Epithelial cell of esophagus (primary cell): ENCODE measurements around the gene RPUSD3.

Source experiments
- DNase-seq: peaks from one replicate; pipeline ENCODE4 v3.0.0; 2010; ENCODE audit warnings: low read depth
- H3K4me3 ChIP-seq: 2 replicates; pipeline ENCODE4 v1.5.1; 2011; ENCODE audit warnings: mild to moderate bottlenecking, low read length, control low read depth
- CTCF ChIP-seq: IDR thresholded peaks from 2 replicates; pipeline ENCODE4 v1.5.1; 2011; ENCODE audit warnings: low read depth, mild to moderate bottlenecking, low read length, control low read depth, inconsistent platforms; ENCODE audit not compliant: insufficient read depth; ENCODE audit errors: missing control alignments

RPUSD3 gene

DNA sequence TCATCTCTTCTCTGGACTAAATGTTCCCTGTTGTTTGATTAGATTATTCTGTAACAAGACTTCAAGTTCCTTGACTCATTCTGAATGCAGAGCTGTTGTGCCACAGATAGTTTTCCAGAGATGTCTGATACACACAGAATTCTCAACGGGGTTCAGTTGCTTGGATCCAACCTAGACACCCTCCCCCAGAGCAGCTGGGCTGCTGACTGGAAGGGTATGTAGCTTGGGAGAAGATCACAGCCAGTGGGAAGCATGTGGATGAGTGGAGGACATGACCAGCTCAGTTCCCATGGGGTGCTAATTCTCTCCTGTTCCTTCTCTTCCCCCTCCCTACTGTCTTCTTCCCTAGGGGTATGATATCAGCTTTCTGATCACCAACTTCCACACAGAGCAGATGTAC is 40.3 kb downstream of the RPUSD3 start:
- DNase-seq, result no peak
- no peak for TF ChIP-seq CTCF
- no peak overlapping the region for H3K4me3 ChIP-seq

- no peak for DNase-seq
- TF ChIP-seq CTCF, result peak; percentile 29
Measured at GRCh38 chr3:9800529-9800928, 43.3 kb downstream of the RPUSD3 start.

GRCh38 chr3:9797196-9797945 is 46.4 kb downstream of the RPUSD3 start:
- no peak for TF ChIP-seq CTCF
- no peak overlapping the region for H3K4me3 ChIP-seq
- no peak for DNase-seq

More at GRCh38 chr3:9800529-9800928, 43.3 kb downstream of the RPUSD3 start:
- H3K4me3 ChIP-seq, result no peak overlapping the region

- TF ChIP-seq CTCF, result no peak
- no peak overlapping the region for H3K4me3 ChIP-seq
Measured at GRCh38 chr3:9795207-9795606, 48.6 kb downstream of the RPUSD3 start.

DNA sequence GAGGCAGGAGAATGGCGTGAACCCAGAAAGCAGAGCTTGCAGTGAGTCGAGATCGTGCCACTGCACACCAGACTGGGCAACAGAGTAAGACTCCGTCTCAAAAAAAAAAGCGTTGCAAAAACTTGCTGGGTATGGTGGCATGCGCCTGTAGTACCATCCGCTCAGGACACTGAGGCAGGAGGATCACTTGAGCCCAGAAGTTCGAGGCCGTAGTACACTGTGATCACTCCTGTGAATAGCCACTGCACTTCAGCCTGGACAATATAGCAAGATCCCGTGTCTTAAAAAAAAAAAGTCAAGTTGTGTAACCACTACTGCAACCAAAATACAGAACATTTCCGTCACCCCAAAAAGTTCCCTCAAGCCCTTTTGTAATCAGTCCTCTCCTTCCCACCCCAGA is 49.4 kb downstream of the RPUSD3 start:
- H3K4me3 ChIP-seq, result no peak overlapping the region
- TF ChIP-seq CTCF, result no peak
- DNase-seq, result no peak

More at GRCh38 chr3:9795207-9795606, 48.6 kb downstream of the RPUSD3 start:
- DNase-seq, result no peak

GRCh38 chr3:9793161-9793781 is 50.5 kb downstream of the RPUSD3 start:
- no peak for TF ChIP-seq CTCF
- peak overlapping the region; percentile 59 for H3K4me3 ChIP-seq
- DNase-seq, result peak; percentile 54
